GM20431 (cell line): ENCODE data around the gene UBE2Q2.

ENCODE experiments used
- in situ Hi-C: fragments of 300-500 bp; cut with MseI, MboI; formaldehyde crosslinking; loops from one replicate; pipeline ENCODE4 v1.15.0; 2020; ENCODE audit warnings: low sequenced_read_pairs; ENCODE audit not compliant: unreplicated experiment

Gene UBE2Q2

GRCh38 chr15:75918135-75918534 is 74.9 kb downstream of the UBE2Q2 start:
- in situ Hi-C loops = no loop called here

GRCh38 chr15:75920079-75920478 is 76.8 kb downstream of the UBE2Q2 start:
- in situ Hi-C loops = no loop called here

- in situ Hi-C loops = no loop called here
Observed at GRCh38 chr15:75921732-75922703, 78.8 kb downstream of the UBE2Q2 start.

- in situ Hi-C loops = no loop called here
Observed at GRCh38 chr15:75923756-75924155, 80.5 kb downstream of the UBE2Q2 start.

GRCh38 chr15:75924576-75924975 is 81.3 kb downstream of the UBE2Q2 start:
- in situ Hi-C loops = no loop called here

- in situ Hi-C loops = no loop called here
Observed at GRCh38 chr15:75925440-75925839, 82.2 kb downstream of the UBE2Q2 start.

GRCh38 chr15:75926931-75927330 is 83.7 kb downstream of the UBE2Q2 start:
- in situ Hi-C loops = no loop called here

GRCh38 chr15:75927601-75928000 is 84.4 kb downstream of the UBE2Q2 start:
- in situ Hi-C loops = no loop called here

- in situ Hi-C loops = no loop called here
Observed at GRCh38 chr15:75928680-75929608, 85.7 kb downstream of the UBE2Q2 start.

GRCh38 chr15:75929799-75930565 is 86.7 kb downstream of the UBE2Q2 start:
- in situ Hi-C loops = no loop called here

GRCh38 chr15:75930866-75931265 is 87.6 kb downstream of the UBE2Q2 start:
- in situ Hi-C loops = no loop called here

- in situ Hi-C loops = no loop called here
Observed at GRCh38 chr15:75942464-75942863, 99.2 kb downstream of the UBE2Q2 start.

GRCh38 chr15:75943246-75943645 is 100.0 kb downstream of the UBE2Q2 start:
- in situ Hi-C loops = no loop called here

- in situ Hi-C loops = no loop called here
Observed at GRCh38 chr15:75943713-75944215, 100.5 kb downstream of the UBE2Q2 start.

- in situ Hi-C loops = no loop called here
Observed at GRCh38 chr15:75945953-75946352, 102.7 kb downstream of the UBE2Q2 start.

GRCh38 chr15:75947092-75947491 is 103.8 kb downstream of the UBE2Q2 start:
- in situ Hi-C loops = no loop called here

- in situ Hi-C loops = no loop called here
Observed at GRCh38 chr15:75948761-75949296, 105.6 kb downstream of the UBE2Q2 start.
